IMR-90 (cell line): ENCODE data around the gene MGAT5. TPM values are rescaled to one million over a fixed set of nuclear protein-coding genes. Genes with fewer than 3 reads are reported as not detected.

Experiments used
- ATAC-seq: fragments of 200-7000 bp; cut with Tn5 transposase; 2 replicates; pipeline ENCODE4 v1.9.1; 2020; ENCODE audit warnings: low read depth, mild to moderate bottlenecking, moderate library complexity
- BruUV-seq: library from RNA; stranded (reverse); fragments of 400-500 nt; replicated peaks from 2 replicates; lab custom pipeline; 2021; lab: Mats Ljungman, UMichigan
- CTCF ChIA-PET: fragments of 300-600 bp; formaldehyde crosslinking; extraction: SDS; loops from one replicate; lab custom pipeline; 2021; ENCODE audit warnings: antibody characterized with exemption; lab: Yijun Ruan, JAX
- POLR2A ChIA-PET: fragments of 300-600 bp; sonication (Branson Sonifier 250); formaldehyde crosslinking; loops from one replicate; lab custom pipeline; 2022; ENCODE audit warnings: antibody characterized with exemption; ENCODE audit not compliant: unreplicated experiment; lab: Charles Lee
- DNase-seq: peaks from one replicate; pipeline ENCODE4 v3.0.0; 2013
- H2AFZ ChIP-seq: replicated peaks from 2 replicates; pipeline ENCODE3; 2013; ENCODE audit warnings: low read length, mild to moderate bottlenecking; ENCODE audit not compliant: poor library complexity
- H2AK5ac ChIP-seq: 2 replicates; pipeline ENCODE4 v1.6.1; 2013; ENCODE audit warnings: low read depth, low read length, inconsistent platforms
- H2AK9ac ChIP-seq: replicated peaks from 2 replicates; pipeline ENCODE3; 2013; ENCODE audit warnings: mild to moderate bottlenecking, low read depth, low read length, moderate library complexity; ENCODE audit not compliant: poor library complexity
- H2BK120ac ChIP-seq: 2 replicates; pipeline ENCODE4 v1.6.1; 2013; ENCODE audit warnings: low read depth, low read length, inconsistent platforms
- H2BK15ac ChIP-seq: 3 replicates; pipeline ENCODE4 v1.6.1; 2013; ENCODE audit warnings: low read depth, low read length, inconsistent platforms
- H2BK20ac ChIP-seq: 2 replicates; pipeline ENCODE4 v1.6.1; 2013; ENCODE audit warnings: low read depth, mild to moderate bottlenecking, inconsistent platforms, low read length, moderate library complexity
- H2BK5ac ChIP-seq: 2 replicates; pipeline ENCODE4 v1.6.1; 2013; ENCODE audit warnings: mild to moderate bottlenecking, low read depth, low read length, inconsistent platforms; ENCODE audit not compliant: poor library complexity, severe bottlenecking
- H3K14ac ChIP-seq: replicated peaks from 2 replicates; pipeline ENCODE4 v1.6.1; 2013; ENCODE audit warnings: low read depth, low read length, inconsistent platforms
- H3K18ac ChIP-seq: 2 replicates; pipeline ENCODE4 v1.6.1; 2013; ENCODE audit warnings: low read depth, low read length, control low read depth
- H3K23ac ChIP-seq: 2 replicates; pipeline ENCODE4 v1.6.1; 2013; ENCODE audit warnings: low read depth, low read length, inconsistent platforms
- H3K27ac ChIP-seq: 2 replicates; pipeline ENCODE4 v1.5.1; 2013; ENCODE audit warnings: mild to moderate bottlenecking, control low read depth, low read length; ENCODE audit not compliant: insufficient read depth
- H3K27me3 ChIP-seq: 2 replicates; pipeline ENCODE4 v1.6.1; 2013; ENCODE audit warnings: low read length; ENCODE audit not compliant: control insufficient read depth, insufficient read depth
- H3K36me3 ChIP-seq: 2 replicates; pipeline ENCODE4 v1.6.1; 2013; ENCODE audit warnings: low read length, mixed read lengths; ENCODE audit not compliant: control insufficient read depth, insufficient read depth
- H3K4ac ChIP-seq: 2 replicates; pipeline ENCODE4 v1.6.1; 2013; ENCODE audit warnings: low read depth, low read length, inconsistent platforms
- H3K4me1 ChIP-seq: 2 replicates; pipeline ENCODE4 v1.6.1; 2013; ENCODE audit warnings: low read length, mixed read lengths; ENCODE audit not compliant: control insufficient read depth, insufficient read depth
- H3K4me2 ChIP-seq: 2 replicates; pipeline ENCODE4 v1.6.1; 2013; ENCODE audit warnings: low read depth, mild to moderate bottlenecking, control low read depth, low read length, moderate library complexity
- H3K4me3 ChIP-seq: 2 replicates; pipeline ENCODE4 v1.5.1; 2013; ENCODE audit warnings: low read depth, mild to moderate bottlenecking, control low read depth, low read length, moderate library complexity; ENCODE audit not compliant: insufficient read depth
- H3K56ac ChIP-seq: 2 replicates; pipeline ENCODE4 v1.6.1; 2013; ENCODE audit warnings: low read length, inconsistent platforms; ENCODE audit not compliant: insufficient read depth; ENCODE audit errors: extremely low read depth
- H3K79me1 ChIP-seq, 2 experiments: 2 replicates each; pipeline ENCODE4 v1.6.1; 2013; ENCODE audit warnings: low read length in 2 of 2, inconsistent platforms in 1 of 2, low read depth in 1 of 2
- H3K9ac ChIP-seq: 2 replicates; pipeline ENCODE4 v1.6.1; 2013; ENCODE audit warnings: low read depth, low read length, control low read depth
- H3K9me1 ChIP-seq: 2 replicates; pipeline ENCODE4 v1.6.1; 2013; ENCODE audit warnings: low read length, inconsistent platforms; ENCODE audit not compliant: insufficient read depth
- H3K9me3 ChIP-seq: 2 replicates; pipeline ENCODE4 v1.6.1; 2013; ENCODE audit warnings: low read length; ENCODE audit not compliant: control insufficient read depth, insufficient read depth
- H4K20me1 ChIP-seq: 2 replicates; pipeline ENCODE4 v1.6.1; 2013; ENCODE audit warnings: low read length, inconsistent platforms; ENCODE audit not compliant: insufficient read depth
- H4K5ac ChIP-seq: 2 replicates; pipeline ENCODE4 v1.6.1; 2013; ENCODE audit warnings: mild to moderate bottlenecking, low read depth, low read length, control low read depth
- H4K8ac ChIP-seq, 2 experiments: 2 replicates each; pipeline ENCODE4 v1.6.1; 2013; ENCODE audit warnings: low read depth in 2 of 2, low read length in 2 of 2, control low read depth in 1 of 2, inconsistent platforms in 1 of 2
- H4K91ac ChIP-seq: 2 replicates; pipeline ENCODE4 v1.6.1; 2013; ENCODE audit warnings: low read depth, low read length, inconsistent platforms; ENCODE audit not compliant: insufficient read depth
- BHLHE40 ChIP-seq: fragments of 150-350 bp; IDR thresholded peaks from 2 replicates; pipeline ENCODE4 v1.6.1; 2016; ENCODE audit warnings: mild to moderate bottlenecking, low read depth, low read length
- CHD1 ChIP-seq: IDR thresholded peaks from 2 replicates; pipeline ENCODE4 v1.6.1; 2012; ENCODE audit warnings: low read depth, low read length, improper control_type of control experiment
- MXI1 ChIP-seq: IDR thresholded peaks from 2 replicates; pipeline ENCODE4 v1.6.1; 2012; ENCODE audit warnings: low read depth, mild to moderate bottlenecking, low read length, moderate library complexity, borderline replicate concordance
- POLR2A ChIP-seq: IDR thresholded peaks from 2 replicates; pipeline ENCODE4 v1.6.1; 2012; ENCODE audit warnings: mild to moderate bottlenecking, low read depth, low read length
- RCOR1 ChIP-seq: IDR thresholded peaks from 2 replicates; pipeline ENCODE4 v1.6.1; 2012; ENCODE audit warnings: mild to moderate bottlenecking, low read length, improper control_type of control experiment; ENCODE audit not compliant: insufficient replicate concordance
- WGBS, 2 experiments: methylation state at CpG; one replicate each; pipeline versions ENCODE4 v1.1.5 to v1.1.7; 2013; ENCODE audit warnings: missing lambda C conversion rate in 2 of 2; ENCODE audit not compliant: insufficient read length in 1 of 2; ENCODE audit errors: extremely low coverage in 2 of 2; 5-methylcytosine and 5-hydroxymethylcytosine counted together
- dilution Hi-C: fragments of 300-500 bp; cut with HindIII; formaldehyde crosslinking; loops from one replicate; pipeline ENCODE4 v1.14.3; 2018; ENCODE audit warnings: low sequenced_read_pairs; ENCODE audit not compliant: unreplicated experiment
- in situ Hi-C: fragments of 300-500 bp; cut with MboI; formaldehyde crosslinking; loops from 3 replicates; pipeline ENCODE4 v1.14.3; 2019; ENCODE audit warnings: low sequenced_read_pairs, inconsistent platforms, mixed read lengths
- intact Hi-C: fragments of 100-400 bp; cut with micrococcal nuclease; formaldehyde crosslinking; loops from 2 replicates; pipeline ENCODE4 v1.10.0; 2022
- polyA plus RNA-seq, 3 experiments: library from polyadenylated mRNA; depleted of rRNA; stranded (reverse); fragments of >200 nt; gene quantifications; 2 replicates each; pipeline ENCODE4 v1.2.3, GENCODE V29; 2012; ENCODE audit warnings: low replicate concordance in 1 of 3
- total RNA-seq: library from RNA; depleted of rRNA; stranded (reverse); fragments of >200 nt; gene quantifications from 2 replicates; pipeline ENCODE4 v1.2.3, GENCODE V29; 2012
- TF ChIP-seq, protein P1 (sequence below): fragments of 150-350 bp; IDR thresholded peaks from 2 replicates; pipeline ENCODE4 v1.6.1; 2017; ENCODE audit warnings: mild to moderate bottlenecking, antibody characterized with exemption, low read length, low read depth

MGAT5 gene
- total and polyA plus RNA-seq, 2 of the 4 experiments (the other 2 are of a cell fraction) = 22.9 to 59.9 TPM

DNA sequence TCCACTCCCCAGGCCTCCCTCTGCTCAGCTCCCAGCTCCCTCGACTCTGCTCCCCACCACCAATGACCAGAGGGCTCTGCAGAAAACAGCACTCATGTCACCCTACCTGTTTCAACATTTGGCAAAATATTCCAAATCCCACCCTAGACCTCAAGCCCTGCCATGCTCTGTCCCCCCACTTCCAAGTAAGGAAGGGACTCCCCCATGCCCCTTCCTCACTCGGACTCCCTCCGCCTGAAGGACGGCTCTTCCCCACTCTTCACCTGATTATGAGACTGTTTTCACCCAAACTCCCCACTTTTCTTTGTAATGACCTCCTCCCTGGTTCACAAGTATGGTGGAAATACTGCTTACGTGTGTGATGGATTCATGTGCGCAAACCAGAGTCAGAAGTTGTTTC is 208.4 kb downstream of the MGAT5 start:
- Histone ChIP-seq H4K8ac (no peak overlapping the region), H2AFZ (no peak overlapping the region), H3K56ac (no peak overlapping the region), H3K4me1 (no peaks in the 10 kb centered on the region), H3K4me3 (no peak overlapping the region), H3K4me2 (no peak overlapping the region), H2AK5ac (no peak overlapping the region; the same call in 1 of the 2 replicates), H3K79me1 (no peaks in the 10 kb centered on the region), H2BK5ac (no peak overlapping the region), H4K91ac (no peak overlapping the region), H4K20me1 (no peaks in the 10 kb centered on the region), H3K9me3 (no peaks in the 10 kb centered on the region), H3K4ac (no peak overlapping the region), H3K9me1 (0 out of 2 replicates have a peak, but pooled peaks cover 1% of the 10 kb centered on the region), H3K9ac (no peak overlapping the region), H3K27me3 (peaks cover 21% of the 10 kb centered on the region), H3K36me3 (no peaks in the 10 kb centered on the region), H2BK20ac (no peak overlapping the region), H3K27ac (no peak overlapping the region), H2AK9ac (no peak overlapping the region), H2BK15ac (no peak overlapping the region), H3K23ac (no peak overlapping the region), H3K18ac (no peak overlapping the region), H4K5ac (no peak overlapping the region), H2BK120ac (no peak overlapping the region), H3K14ac (no peak overlapping the region)
- ChIA-PET POLR2A (no interaction called here), CTCF (no interaction called here)
- WGBS, 2 experiments = 77% methylated on average over 3 of the region's 6 CpGs; no CpG with 5 or more reads in 1 of the 2 experiments
- DNase-seq (no peak), ATAC-seq (no peak)
- dilution Hi-C loops (no loop called here), intact Hi-C loops (no loop called here), in situ Hi-C loops (loop anchor here (5.0 kb wide), 1 partner anchor 435 kb away; no protein-coding TSS in a partner anchor)
- no TSS peak for BruUV-seq
- no peak for TF ChIP-seq POLR2A
- TF ChIP-seq CHD1 = no peak
- no peak for TF ChIP-seq RCOR1
- TF ChIP-seq BHLHE40 = no peak
- TF ChIP-seq, protein P1, sequence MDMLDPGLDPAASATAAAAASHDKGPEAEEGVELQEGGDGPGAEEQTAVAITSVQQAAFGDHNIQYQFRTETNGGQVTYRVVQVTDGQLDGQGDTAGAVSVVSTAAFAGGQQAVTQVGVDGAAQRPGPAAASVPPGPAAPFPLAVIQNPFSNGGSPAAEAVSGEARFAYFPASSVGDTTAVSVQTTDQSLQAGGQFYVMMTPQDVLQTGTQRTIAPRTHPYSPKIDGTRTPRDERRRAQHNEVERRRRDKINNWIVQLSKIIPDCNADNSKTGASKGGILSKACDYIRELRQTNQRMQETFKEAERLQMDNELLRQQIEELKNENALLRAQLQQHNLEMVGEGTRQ = no peak
- TF ChIP-seq MXI1 = no peak
